ENCODE measurements around the gene PAX8. TPM values are rescaled to one million over a fixed set of nuclear protein-coding genes. Genes with fewer than 3 reads are reported as not detected.
A peak's percentile ranks its signal among the peaks of the same experiment; 100 is the strongest.

PAX8 gene
- total RNA-seq, 6 donors from 2014 or later, result 1.5 to 3.6 (median 2.0) TPM

- Histone ChIP-seq H3K9me3 (no peaks in the 10 kb centered on the region), H3K36me3 (no peaks in the 10 kb centered on the region), H3K27ac (no peak overlapping the region), H3K4me3 (no peak overlapping the region), H3K27me3 (no peaks in the 10 kb centered on the region), H3K4me1 (peaks cover 0 to 5% (median 0%) of the 10 kb centered on the region in 4 donors)
- DNase-seq (no peak), ATAC-seq (ENCODE audit: low FRiP score in 2 of 2) (no peak)
- TF ChIP-seq POLR2A (IDR thresholded peaks at IDR 0.05) (no peak), POLR2AphosphoS5 (IDR thresholded peaks at IDR 0.05) (no peak), EP300 (IDR thresholded peaks at IDR 0.05) (no peak), CTCF (IDR thresholded peaks at IDR 0.05) (no peak)
- WGBS, 2 donors, result 71 to 75% methylated on average over 6 of the region's 6 CpGs
Observed at GRCh38 chr2:113230531-113230930, 48.2 kb downstream of the PAX8 start.

GRCh38 chr2:113229795-113230194 is 48.9 kb downstream of the PAX8 start:
- Histone ChIP-seq H3K36me3 (no peaks in the 10 kb centered on the region), H3K4me1 (peaks cover 0 to 5% (median 0%) of the 10 kb centered on the region in 4 donors)

GRCh38 chr2:113228991-113229716 is 49.6 kb downstream of the PAX8 start:
- H3K4me1 ChIP-seq, result peaks cover 0 to 5% (median 0%) of the 10 kb centered on the region in 4 donors
- ATAC-seq (ENCODE audit: low FRiP score in 2 of 2) (no peak), DNase-seq (no peak)
- no peak for TF ChIP-seq POLR2A (IDR thresholded peaks at IDR 0.05)
- no peak for TF ChIP-seq EP300 (IDR thresholded peaks at IDR 0.05)
- TF ChIP-seq CTCF (IDR thresholded peaks at IDR 0.05), result no peak
- no peak for TF ChIP-seq POLR2AphosphoS5 (IDR thresholded peaks at IDR 0.05)
- H3K27ac ChIP-seq, result no peak overlapping the region
- H3K27me3 ChIP-seq, result no peaks in the 10 kb centered on the region
- H3K9me3 ChIP-seq, result no peaks in the 10 kb centered on the region
- 60 to 62% methylated on average over 3 of the region's 3 CpGs for WGBS, 2 donors
- H3K36me3 ChIP-seq, result no peaks in the 10 kb centered on the region
- H3K4me3 ChIP-seq, result no peak overlapping the region

More at GRCh38 chr2:113229795-113230194, 48.9 kb downstream of the PAX8 start:
- no peaks in the 10 kb centered on the region for H3K9me3 ChIP-seq
- no peak for TF ChIP-seq POLR2A (IDR thresholded peaks at IDR 0.05)
- no peaks in the 10 kb centered on the region for H3K27me3 ChIP-seq
- no peak overlapping the region for H3K4me3 ChIP-seq
- peak overlapping the region in 2 of 4 donors; percentile 33 to 48 for H3K27ac ChIP-seq
- ATAC-seq (ENCODE audit: low FRiP score in 2 of 2) (no peak), DNase-seq (no peak)
- WGBS, 2 donors, result 78 to 80% methylated on average over 3 of the region's 3 CpGs

GRCh38 chr2:113228351-113228750 is 50.4 kb downstream of the PAX8 start:
- H3K4me3 ChIP-seq, result no peak overlapping the region
- WGBS, 2 donors, result 89 to 100% methylated on average over 1 of the region's 1 CpG
- no peaks in the 10 kb centered on the region for H3K27me3 ChIP-seq
- H3K27ac ChIP-seq, result no peak overlapping the region
- TF ChIP-seq CTCF (IDR thresholded peaks at IDR 0.05), result no peak
- no peak for TF ChIP-seq EP300 (IDR thresholded peaks at IDR 0.05)
- TF ChIP-seq POLR2A (IDR thresholded peaks at IDR 0.05), result no peak
- TF ChIP-seq POLR2AphosphoS5 (IDR thresholded peaks at IDR 0.05), result no peak
- no peak for DNase-seq
- ATAC-seq (ENCODE audit: low FRiP score in 2 of 2), result no peak
- peaks cover 0 to 5% (median 0%) of the 10 kb centered on the region in 4 donors for H3K4me1 ChIP-seq
- H3K36me3 ChIP-seq, result no peaks in the 10 kb centered on the region
- no peaks in the 10 kb centered on the region for H3K9me3 ChIP-seq

- DNase-seq (no peak), ATAC-seq (ENCODE audit: low FRiP score in 2 of 2) (no peak)
- TF ChIP-seq POLR2A (IDR thresholded peaks at IDR 0.05), result no peak
- no peak for TF ChIP-seq CTCF (IDR thresholded peaks at IDR 0.05)
- no peak for TF ChIP-seq EP300 (IDR thresholded peaks at IDR 0.05)
- no peak for TF ChIP-seq POLR2AphosphoS5 (IDR thresholded peaks at IDR 0.05)
- Histone ChIP-seq H3K27me3 (no peaks in the 10 kb centered on the region), H3K9me3 (no peaks in the 10 kb centered on the region), H3K4me1 (peaks cover 0 to 5% (median 0%) of the 10 kb centered on the region in 4 donors), H3K36me3 (no peaks in the 10 kb centered on the region), H3K4me3 (no peak overlapping the region), H3K27ac (no peak overlapping the region)
- WGBS, 2 donors, result 81 to 82% methylated on average over 3 of the region's 3 CpGs
Observed at GRCh38 chr2:113227698-113228097, 51.0 kb downstream of the PAX8 start.
